ENCODE results near the gene HTR1E.
"Not testable (repeated sequence)": the region's sequence is repeated elsewhere in the genome, so short reads cannot be mapped to it uniquely, and the experiment has no call there.

HTR1E gene

DNA sequence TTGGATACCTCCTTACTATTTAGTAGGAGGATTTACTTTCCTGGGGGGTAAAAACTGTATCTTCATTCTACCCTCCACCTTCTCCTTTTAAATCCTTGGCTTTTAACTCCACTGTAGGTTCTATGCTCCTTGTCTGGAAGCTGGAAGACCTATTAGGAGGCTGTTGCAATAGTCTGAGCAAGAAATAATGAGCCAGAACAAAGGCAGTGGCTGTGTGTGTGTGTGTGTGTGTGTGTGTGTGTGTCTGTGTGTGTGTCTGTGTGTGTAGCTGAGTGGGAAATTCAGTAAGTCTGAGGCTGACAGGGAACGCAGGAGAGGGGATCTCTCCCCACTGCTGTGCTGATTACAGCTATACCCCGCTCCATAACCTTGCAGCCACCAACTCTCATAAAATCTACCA, 35.8 kb downstream of the HTR1E start:
- DNase-seq (ENCODE audit: low read depth), result no peak

DNA sequence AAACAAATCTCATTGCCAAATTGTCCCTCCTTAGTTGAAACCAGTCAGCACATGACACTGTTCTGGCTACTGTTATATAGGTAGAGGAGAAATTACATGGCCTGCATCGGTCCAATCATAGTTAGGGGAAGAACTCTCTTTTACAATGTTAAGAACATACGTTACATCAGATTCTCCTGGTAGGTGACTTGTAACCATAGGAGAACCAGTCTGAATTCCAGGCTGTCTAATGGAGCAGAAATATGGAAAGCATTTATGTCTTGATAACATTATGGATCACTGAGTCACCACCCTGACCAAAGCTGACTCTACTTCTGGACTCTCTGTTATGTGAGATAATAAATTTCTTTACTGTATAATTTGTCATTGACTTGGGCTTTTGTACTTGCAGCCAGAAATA, 40.9 kb downstream of the HTR1E start:
- no peak for DNase-seq (ENCODE audit: low read depth)

DNA sequence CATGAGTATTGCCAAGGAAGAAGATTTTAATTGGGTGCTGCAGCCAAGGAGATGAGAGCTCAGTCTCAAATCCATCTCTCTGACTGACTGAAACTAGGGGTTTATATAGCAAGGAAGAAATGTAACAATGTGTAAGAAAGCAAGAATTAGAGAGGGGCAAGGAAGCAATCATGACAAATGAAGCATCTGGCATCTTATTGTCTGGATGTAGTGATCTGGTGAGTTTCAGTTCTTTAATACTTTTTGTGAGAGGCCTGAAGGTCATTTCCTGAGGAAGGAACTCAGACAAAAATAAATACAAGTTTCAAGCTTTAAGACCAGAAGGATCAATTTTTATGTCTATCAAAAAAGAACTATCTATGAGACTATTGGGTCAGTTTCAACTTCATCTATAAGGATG, 64.2 kb downstream of the HTR1E start:
- DNase-seq (ENCODE audit: low read depth), result no peak

DNA sequence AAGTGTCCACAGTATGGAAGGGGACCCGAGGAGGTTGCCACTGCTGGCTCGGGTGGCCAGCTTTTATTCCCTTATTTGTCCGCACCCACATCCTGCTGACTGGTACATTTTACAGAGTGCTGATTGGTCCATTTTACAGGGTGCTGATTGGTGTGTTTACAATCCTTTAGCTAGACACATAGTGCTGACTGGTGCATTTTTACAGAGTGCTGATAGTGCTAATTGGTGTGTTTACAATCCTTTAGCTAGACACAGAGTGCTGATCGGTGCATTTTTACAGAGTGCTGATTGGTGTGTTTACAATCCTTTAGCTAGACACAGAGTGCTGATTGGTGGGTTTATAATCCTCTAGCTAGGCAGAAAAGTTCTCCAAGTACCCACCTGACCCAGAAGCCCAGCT, 65.1 kb downstream of the HTR1E start:
- not testable (repeated sequence) for DNase-seq (ENCODE audit: low read depth)

DNA sequence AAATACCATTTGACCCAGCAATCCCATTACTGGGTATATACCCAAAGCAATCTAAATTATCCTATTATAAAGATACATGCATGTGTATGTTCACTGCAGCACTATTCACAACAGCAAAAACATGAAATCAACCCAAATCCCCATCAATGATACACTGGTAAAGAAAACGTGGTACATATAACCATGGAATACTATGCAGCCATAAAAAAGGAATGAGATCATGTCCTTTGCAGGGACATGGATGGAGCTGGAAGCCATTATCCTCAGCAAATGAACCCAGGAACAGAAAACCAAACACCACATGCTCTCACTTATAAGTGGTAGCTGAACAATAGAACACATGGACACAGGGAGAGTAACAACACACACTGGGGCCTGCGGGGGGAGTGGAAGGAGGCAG, 69.2 kb downstream of the HTR1E start:
- DNase-seq (ENCODE audit: low read depth), result not testable (repeated sequence)

DNA sequence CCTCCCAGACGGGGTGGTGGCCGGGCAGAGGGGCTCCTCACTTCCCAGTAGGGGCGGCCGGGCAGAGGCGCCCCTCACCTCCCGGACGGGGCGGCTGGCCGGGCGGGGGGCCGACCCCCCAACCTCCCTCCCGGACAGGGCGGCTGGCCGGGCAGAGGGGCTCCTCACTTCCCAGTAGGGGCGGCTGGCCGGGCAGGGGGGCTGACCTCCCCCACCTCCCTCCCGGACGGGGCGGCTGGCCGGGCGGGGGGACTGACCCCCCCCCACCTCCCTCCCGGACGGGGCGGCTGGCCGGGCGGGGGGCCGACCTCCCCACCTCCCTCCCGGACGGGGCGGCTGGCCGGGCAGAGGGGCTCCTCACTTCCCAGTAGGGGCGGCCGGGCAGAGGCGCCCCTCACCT, 72.3 kb downstream of the HTR1E start:
- not testable (repeated sequence) for DNase-seq (ENCODE audit: low read depth)

DNA sequence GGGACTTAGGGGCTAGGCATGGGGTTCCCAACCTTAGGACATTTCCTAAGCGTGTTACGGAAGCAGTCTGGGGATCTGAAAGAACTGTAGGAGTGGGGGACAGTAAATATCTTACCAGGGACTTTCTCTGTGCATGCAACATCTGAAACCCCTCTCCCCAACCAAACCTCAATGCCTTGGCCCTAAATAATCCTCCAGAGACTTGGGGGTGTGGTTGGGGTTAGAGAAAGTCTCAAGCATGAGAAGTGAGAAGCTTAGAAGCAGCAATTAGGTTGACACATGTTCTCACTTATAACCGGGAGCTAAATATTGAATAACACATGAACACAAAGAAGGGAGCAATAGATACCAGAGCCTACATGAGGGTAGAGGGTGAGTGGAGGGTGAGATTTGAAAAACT, 74.7 kb downstream of the HTR1E start:
- no peak for DNase-seq (ENCODE audit: low read depth)

DNA sequence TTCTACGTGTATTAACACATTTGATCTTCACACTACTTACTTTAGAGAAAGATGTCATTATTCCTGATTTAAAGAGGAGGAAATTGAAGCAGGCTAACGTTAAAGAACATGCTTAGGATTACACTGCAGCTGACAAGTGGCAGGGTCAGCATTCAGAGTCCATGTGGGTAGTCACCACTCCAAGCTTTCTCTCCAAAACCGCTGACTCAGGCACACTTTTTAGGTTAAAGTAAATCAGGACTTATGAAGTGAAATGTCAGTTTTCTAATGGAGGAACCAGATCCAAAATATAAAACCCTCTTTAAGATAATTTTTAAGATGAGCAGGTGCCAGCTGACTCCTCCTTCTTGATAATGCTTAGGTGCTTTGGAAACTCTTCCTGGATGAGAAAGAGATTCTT, 75.4 kb downstream of the HTR1E start:
- no peak for DNase-seq (ENCODE audit: low read depth)

DNA sequence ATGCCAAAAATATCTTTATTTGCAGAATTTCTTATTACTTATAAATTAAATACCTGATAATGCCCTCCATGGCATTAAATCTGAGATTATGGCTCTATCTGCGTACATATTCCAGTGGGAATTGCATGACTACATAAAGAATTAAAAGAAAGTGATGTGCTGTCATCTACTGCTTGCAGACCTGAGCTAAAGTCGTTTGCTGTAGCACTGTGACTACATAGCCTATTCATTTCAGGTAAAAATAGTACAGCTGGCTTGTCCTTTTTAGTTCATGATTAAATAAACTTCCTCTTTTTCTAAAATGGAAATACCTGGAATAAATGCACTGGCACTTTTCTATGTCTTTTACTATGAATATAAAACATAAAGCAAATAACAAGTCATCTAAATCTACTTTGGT, 79.4 kb downstream of the HTR1E start:
- no peak for DNase-seq (ENCODE audit: low read depth)

DNA sequence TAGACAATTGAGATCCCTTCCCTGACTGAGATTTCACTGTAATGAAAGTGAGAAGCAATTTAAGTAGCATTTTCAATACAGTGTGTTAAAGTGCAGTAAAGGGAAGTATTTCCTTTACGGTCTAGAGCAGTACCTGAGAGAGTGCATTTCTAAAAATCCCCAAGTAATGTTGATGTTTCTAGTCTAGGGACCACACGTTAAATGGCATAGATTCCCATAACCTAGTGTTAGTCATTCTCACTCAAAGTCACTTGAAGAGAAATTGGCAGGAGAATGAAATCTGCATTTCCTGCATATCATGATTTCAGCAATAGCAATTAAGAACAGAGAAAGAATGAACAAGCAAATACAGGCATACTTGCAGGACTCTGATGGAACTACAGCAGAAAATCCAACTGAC, 89.7 kb downstream of the HTR1E start:
- no peak for DNase-seq (ENCODE audit: low read depth)

DNA sequence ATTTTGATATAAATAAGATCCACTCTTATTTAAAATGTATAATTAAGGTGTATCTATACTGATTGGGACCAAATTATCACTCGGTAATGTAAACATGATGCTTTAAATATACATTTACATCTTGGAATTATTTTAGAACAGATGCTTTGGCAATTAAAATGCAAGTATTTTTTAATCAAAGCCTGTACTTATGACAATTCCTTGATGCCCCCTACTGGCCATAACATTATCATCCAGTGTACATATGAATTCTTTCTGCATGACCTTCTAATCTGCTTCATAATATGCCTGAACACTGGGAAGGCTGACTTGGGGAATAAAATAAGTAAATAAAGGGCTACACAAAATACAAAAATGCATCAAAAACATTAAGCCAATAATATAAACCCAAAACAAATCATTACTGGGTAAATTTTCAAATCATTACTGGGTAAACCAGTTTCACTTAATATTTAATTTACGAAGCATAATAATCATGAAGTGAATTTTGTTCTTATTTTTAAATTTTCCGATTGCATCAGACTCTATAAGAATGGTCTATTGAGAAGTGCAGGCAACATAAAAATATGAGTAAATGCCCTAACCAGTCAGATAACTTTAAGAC, 92.5 kb downstream of the HTR1E start:
- no peak for DNase-seq (ENCODE audit: low read depth)

DNA sequence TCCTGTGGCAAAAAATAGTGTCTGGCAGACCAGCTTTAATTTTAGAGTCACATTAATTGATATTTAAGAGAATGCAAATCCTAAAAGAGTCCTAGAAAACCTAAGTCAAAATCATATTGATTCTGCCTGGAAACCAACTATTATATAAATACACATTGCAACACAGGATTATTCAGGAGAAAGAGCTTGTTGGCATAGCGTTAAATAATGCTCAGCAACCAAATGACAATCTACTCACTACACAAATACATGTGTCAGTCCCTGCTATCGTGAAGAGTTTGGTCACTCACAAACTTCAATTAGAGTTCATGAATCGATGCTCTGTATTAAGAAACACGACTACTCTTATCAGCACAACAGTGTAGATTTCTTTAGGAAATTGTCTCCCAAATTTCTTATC, 103.4 kb downstream of the HTR1E start:
- DNase-seq (ENCODE audit: low read depth), result no peak

DNA sequence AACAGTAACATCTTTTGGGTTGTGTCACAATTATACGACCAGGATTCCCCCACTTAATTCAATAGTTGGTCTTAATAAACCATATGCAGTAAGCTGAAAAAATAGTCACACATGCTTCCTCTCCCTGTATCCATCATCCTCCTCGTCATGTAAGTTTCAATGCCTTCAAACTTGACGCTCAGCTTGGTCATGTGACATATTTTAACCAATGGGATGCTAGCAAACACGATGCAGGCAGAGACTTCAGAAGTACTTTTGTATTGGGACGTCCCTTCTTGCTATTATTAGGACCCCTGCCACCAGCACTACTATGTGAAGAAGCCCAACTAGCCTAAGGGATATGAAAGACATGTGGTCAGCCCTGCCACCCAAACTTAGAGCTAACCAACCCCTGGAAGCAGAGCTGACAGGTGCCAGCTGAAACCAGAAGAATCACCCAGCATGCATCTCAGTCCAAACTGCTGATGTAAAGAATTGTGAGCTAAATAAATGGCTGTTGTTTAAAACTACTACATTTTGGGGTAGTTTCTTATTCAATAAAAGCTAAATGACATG, 108.3 kb downstream of the HTR1E start:
- no peak for DNase-seq (ENCODE audit: low read depth)

DNA sequence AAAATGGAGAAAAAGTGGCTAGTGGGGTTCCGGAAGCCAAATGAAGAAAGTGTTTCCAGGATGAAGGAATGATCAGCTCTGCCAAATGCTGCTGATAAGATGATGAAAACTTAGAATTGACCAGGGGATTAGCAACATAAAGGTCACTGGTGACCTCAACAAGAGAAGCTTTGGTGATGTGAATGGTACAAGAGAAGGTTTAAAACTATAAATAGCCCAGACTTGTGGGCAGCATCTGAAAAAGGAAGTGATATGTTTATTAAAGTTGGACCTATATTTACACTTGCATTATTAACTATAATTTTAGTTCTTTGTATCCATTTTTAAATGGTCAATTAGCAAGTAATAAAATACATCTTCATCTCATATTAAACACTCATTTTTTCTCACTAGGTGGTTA, 112.5 kb downstream of the HTR1E start:
- no peak for DNase-seq (ENCODE audit: low read depth)

DNA sequence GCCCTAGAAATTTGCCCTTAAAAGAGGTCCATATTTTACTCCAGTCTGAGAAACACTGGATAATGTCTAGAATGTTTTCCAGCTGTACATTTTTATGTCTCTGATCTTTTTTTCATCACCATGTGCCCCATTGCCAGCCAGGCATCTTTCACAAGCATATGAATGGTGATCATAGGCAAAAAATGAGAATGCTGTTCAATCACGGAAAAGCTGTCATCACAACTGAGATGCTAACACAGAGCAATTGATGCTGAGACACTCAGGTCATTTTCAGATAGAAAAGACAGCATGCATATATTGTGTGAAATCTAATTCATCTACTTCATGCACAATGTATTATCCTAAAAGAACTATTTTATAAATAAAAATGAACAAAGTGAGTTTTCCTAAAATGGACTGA, 116.0 kb downstream of the HTR1E start:
- no peak for DNase-seq (ENCODE audit: low read depth)

DNA sequence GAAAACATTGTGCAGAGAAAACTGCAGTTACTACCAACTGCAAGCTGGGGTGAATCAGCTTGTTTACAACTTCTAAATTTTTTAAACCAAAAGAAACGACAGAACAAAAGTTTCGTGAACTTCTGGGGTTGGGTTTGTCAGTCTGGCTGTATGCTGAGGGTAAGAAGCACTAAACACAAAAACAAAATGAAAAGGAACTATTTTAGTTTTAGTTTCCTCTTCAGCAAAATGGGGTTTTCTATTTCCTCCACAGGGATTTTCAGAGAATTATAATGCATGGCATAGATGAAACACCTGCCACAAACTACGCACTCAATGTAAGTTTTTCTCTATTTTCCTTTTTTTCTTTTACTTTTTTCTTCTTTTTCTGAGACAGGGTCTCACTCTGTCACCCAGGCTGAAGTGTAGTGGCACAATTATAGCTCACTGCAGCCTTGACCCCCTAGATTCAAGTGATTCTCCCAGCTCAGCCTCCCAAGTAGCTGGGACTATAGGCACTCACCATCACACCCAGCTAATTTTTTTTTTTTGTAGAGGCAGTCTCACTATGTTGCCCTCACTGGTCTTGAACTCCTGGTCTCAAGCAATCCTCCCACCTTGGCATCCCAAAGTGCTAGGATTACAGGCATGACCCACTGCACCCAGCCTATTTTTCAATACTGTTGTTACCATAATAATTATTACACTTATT, 117.0 kb downstream of the HTR1E start:
- no peak for DNase-seq (ENCODE audit: low read depth)

DNA sequence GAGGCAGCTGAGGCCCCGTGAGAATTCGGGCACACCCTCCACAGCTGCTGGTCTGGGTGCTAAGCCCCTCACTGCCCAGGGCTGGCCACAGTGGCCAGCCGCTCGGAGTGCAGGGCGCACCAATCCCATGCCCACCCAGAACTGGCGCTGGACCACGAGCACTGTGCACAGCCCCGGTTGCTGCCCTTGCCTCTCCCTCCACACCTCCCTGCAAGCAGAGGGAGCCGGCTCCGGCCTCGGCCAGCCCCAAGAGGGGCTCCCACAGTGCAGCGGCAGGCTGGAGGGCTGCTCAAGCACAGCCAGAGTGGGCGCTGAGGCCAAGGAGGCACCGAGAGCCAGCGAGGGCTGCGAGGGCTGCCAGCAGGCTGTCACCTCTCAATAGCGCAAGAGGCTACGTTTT, 122.6 kb downstream of the HTR1E start:
- DNase-seq (ENCODE audit: low read depth), result no peak

DNA sequence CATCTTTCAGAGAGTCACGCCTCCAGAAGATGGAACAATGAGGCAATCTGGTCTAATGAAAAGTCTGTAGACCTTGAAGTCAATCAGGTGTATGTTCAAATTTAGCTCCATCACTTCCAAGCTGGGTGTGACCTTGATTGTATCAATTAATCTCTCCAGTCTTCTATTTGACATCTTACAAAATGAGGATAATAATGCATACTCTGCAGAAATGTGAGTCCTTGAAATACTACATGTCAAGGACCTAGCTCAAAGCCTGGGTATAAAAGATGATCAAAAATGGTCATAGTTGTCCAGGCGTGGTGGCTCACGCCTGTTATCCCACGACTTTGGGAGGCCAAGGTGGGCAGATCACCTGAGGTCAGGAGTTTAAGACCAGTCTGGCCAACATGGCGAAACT, 127.8 kb downstream of the HTR1E start:
- no peak for DNase-seq (ENCODE audit: low read depth)

Measured in stimulated activated CD8-positive, alpha-beta memory T cell treated with anti-CD3 and anti-CD28 coated beads, Interleukin-7, amount 100 ng/mL, for 24 hours (primary cell).